Testis (tissue), 2 donors: ENCODE measurements around the gene EIF3F.

ENCODE experiments used
- POLR2A ChIP-seq: fragments of 450-650 bp; IDR thresholded peaks from one replicate; pipeline ENCODE4 v1.6.1; 2017; ENCODE audit warnings: antibody characterized with exemption, mild to moderate bottlenecking, moderate library complexity
- TF ChIP-seq, protein P1 (sequence below), 3 experiments: fragments of 450-650 bp in 2 of 3; fragments of 200-600 bp in 1 of 3; sonication (generic) in 1 of 3; IDR thresholded peaks; one replicate each; pipeline ENCODE4 v1.5.1; 2016 to 2019; ENCODE audit warnings: antibody characterized with exemption in 3 of 3, mild to moderate bottlenecking in 2 of 3, moderate library complexity in 1 of 3

DNA sequence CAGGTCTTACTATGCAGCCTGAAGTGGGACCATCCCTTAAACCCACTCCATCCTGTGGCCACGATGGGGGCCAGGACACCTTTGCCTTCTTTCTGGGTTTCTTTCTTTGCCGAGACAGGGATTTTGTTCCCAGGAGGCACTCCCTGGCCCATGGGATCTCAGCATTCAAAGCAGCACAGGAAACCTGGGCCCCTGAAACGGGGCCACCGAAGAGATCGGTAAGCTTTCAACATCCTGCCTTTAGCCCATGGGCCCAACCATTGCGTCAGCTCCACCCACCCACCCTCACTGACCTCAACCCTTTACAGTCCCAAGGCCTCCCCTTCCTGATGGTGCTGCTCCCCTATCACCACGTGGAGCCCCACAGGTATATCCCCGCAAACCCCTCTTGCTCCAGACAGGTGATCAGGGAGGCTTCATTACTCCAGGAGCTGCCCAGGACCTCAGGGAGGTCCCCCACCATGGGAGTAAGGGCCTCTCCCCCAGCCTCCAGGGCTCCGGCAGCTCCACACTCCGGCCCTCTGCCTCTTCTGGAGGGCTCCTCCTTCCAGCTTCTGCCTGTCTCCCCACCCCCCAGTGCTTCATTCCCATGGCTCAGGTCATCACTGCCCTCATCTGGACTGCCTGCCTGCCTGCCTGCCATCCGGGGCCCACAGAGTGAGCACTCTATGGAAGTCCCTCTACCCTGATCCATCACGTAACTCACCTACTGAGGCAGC lies 51.8 kb downstream of the EIF3F start:
- TF ChIP-seq POLR2A: no peak
- TF ChIP-seq, protein P1, sequence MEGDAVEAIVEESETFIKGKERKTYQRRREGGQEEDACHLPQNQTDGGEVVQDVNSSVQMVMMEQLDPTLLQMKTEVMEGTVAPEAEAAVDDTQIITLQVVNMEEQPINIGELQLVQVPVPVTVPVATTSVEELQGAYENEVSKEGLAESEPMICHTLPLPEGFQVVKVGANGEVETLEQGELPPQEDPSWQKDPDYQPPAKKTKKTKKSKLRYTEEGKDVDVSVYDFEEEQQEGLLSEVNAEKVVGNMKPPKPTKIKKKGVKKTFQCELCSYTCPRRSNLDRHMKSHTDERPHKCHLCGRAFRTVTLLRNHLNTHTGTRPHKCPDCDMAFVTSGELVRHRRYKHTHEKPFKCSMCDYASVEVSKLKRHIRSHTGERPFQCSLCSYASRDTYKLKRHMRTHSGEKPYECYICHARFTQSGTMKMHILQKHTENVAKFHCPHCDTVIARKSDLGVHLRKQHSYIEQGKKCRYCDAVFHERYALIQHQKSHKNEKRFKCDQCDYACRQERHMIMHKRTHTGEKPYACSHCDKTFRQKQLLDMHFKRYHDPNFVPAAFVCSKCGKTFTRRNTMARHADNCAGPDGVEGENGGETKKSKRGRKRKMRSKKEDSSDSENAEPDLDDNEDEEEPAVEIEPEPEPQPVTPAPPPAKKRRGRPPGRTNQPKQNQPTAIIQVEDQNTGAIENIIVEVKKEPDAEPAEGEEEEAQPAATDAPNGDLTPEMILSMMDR (IDR thresholded peaks at IDR 0.05): no peak
